PC-9 (cell line): ENCODE results near the gene GATA6. TPM values are rescaled to one million over a fixed set of nuclear protein-coding genes. Genes with fewer than 3 reads are reported as not detected.

Experiments used
- BruUV-seq: library from RNA; stranded (reverse); fragments of 400-500 nt; replicated peaks from 2 replicates; lab custom pipeline; 2021; lab: Mats Ljungman, UMichigan
- CTCF ChIA-PET: fragments of 300-600 bp; sonication (Branson Sonifier 250); formaldehyde crosslinking; loops from one replicate; lab custom pipeline; 2022; ENCODE audit warnings: antibody characterized with exemption; lab: Charles Lee
- POLR2A ChIA-PET: fragments of 300-600 bp; sonication (Branson Sonifier 250); formaldehyde crosslinking; loops from one replicate; lab custom pipeline; 2022; ENCODE audit warnings: antibody characterized with exemption; ENCODE audit not compliant: unreplicated experiment; lab: Charles Lee
- DNase-seq, 2 experiments: peaks; one replicate each; pipeline versions ENCODE4 v3.0.0 to v3.0.0-alpha.2; 2015 to 2022; ENCODE audit warnings: mixed read lengths in 1 of 2
- H2AFZ ChIP-seq: fragments of 200-600 bp; sonication (generic); 2 replicates; pipeline ENCODE4 v1.8.1; 2017; ENCODE audit warnings: antibody characterized with exemption
- H3F3A ChIP-seq: fragments of 200-600 bp; sonication (generic); 2 replicates; pipeline ENCODE4 v1.8.1; 2017; ENCODE audit warnings: antibody characterized with exemption, mild to moderate bottlenecking, low read depth; ENCODE audit not compliant: insufficient read depth
- H3K27ac ChIP-seq: fragments of 200-600 bp; sonication (generic); 2 replicates; pipeline ENCODE4 v1.6.1; 2016; ENCODE audit warnings: mixed run types
- H3K27me3 ChIP-seq: fragments of 200-600 bp; sonication (generic); 2 replicates; pipeline ENCODE4 v1.6.1; 2016; ENCODE audit warnings: low read depth, mixed run types; ENCODE audit not compliant: insufficient read depth
- H3K36me3 ChIP-seq: fragments of 200-600 bp; sonication (generic); 2 replicates; pipeline ENCODE4 v1.6.1; 2016; ENCODE audit warnings: low read depth, mixed run types
- H3K4me1 ChIP-seq: fragments of 200-600 bp; sonication (generic); replicated peaks from 2 replicates; pipeline ENCODE4 v1.6.1; 2016; ENCODE audit warnings: mixed run types; ENCODE audit not compliant: insufficient read depth
- H3K4me2 ChIP-seq: fragments of 200-600 bp; sonication (generic); 2 replicates; pipeline ENCODE4 v1.6.1; 2017; ENCODE audit warnings: mixed run types
- H3K4me3 ChIP-seq: fragments of 200-600 bp; sonication (generic); 2 replicates; pipeline ENCODE4 v1.6.1; 2016; ENCODE audit warnings: mixed run types
- H3K79me2 ChIP-seq: fragments of 200-600 bp; sonication (generic); 2 replicates; pipeline ENCODE4 v1.6.1; 2017; ENCODE audit warnings: low read depth, mixed run types
- H3K9me2 ChIP-seq: fragments of 200-600 bp; sonication (generic); 2 replicates; pipeline ENCODE4 v1.8.1; 2017; ENCODE audit warnings: mild to moderate bottlenecking; ENCODE audit not compliant: insufficient read depth
- H3K9me3 ChIP-seq: fragments of 200-600 bp; sonication (generic); 2 replicates; pipeline ENCODE4 v1.8.1; 2016; ENCODE audit warnings: low read depth; ENCODE audit not compliant: insufficient read depth
- H4K20me1 ChIP-seq: fragments of 200-600 bp; sonication (generic); 2 replicates; pipeline ENCODE4 v1.8.1; 2017; ENCODE audit not compliant: insufficient read depth
- EZH2 ChIP-seq: fragments of 200-600 bp; sonication (generic); IDR thresholded peaks from 2 replicates; pipeline ENCODE4 v1.8.0; 2017; ENCODE audit warnings: antibody characterized with exemption, low read depth
- intact Hi-C: fragments of 100-400 bp; cut with micrococcal nuclease; formaldehyde crosslinking; loops from one replicate; pipeline ENCODE4 v1.10.0; 2022; ENCODE audit not compliant: unreplicated experiment
- total RNA-seq: library from RNA; stranded (reverse); gene quantifications from 2 replicates; pipeline ENCODE4 v1.2.3, GENCODE V29; 2021
- TF ChIP-seq, protein P1 (sequence below): fragments of 200-600 bp; sonication (generic); conservative IDR thresholded peaks from 2 replicates; pipeline ENCODE4 v1.6.1; 2017; ENCODE audit warnings: mixed run types, antibody characterized with exemption, mild to moderate bottlenecking, moderate library complexity

The GATA6 gene
- total RNA-seq, 1 experiment from 2014 or later = 9.1 TPM

GRCh38 chr18:22191923-22192322 lies 22.5 kb downstream of the GATA6 start:
- no peak overlapping the region for H2AFZ ChIP-seq
- no TSS peak for BruUV-seq
- no peaks in the 10 kb centered on the region for H3F3A ChIP-seq
- H4K20me1 ChIP-seq = no peaks in the 10 kb centered on the region
- H3K79me2 ChIP-seq = no peaks in the 10 kb centered on the region
- no peak overlapping the region for H3K4me2 ChIP-seq
- no peak for DNase-seq
- H3K9me2 ChIP-seq = no peaks in the 10 kb centered on the region
- TF ChIP-seq EZH2 = no peak
- TF ChIP-seq, protein P1, sequence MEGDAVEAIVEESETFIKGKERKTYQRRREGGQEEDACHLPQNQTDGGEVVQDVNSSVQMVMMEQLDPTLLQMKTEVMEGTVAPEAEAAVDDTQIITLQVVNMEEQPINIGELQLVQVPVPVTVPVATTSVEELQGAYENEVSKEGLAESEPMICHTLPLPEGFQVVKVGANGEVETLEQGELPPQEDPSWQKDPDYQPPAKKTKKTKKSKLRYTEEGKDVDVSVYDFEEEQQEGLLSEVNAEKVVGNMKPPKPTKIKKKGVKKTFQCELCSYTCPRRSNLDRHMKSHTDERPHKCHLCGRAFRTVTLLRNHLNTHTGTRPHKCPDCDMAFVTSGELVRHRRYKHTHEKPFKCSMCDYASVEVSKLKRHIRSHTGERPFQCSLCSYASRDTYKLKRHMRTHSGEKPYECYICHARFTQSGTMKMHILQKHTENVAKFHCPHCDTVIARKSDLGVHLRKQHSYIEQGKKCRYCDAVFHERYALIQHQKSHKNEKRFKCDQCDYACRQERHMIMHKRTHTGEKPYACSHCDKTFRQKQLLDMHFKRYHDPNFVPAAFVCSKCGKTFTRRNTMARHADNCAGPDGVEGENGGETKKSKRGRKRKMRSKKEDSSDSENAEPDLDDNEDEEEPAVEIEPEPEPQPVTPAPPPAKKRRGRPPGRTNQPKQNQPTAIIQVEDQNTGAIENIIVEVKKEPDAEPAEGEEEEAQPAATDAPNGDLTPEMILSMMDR = no peak
- ChIA-PET CTCF (no interaction called here), POLR2A (no interaction called here)
- H3K4me1 ChIP-seq = no peaks in the 10 kb centered on the region
- intact Hi-C loops = no loop called here
- H3K9me3 ChIP-seq = no peaks in the 10 kb centered on the region
- H3K4me3 ChIP-seq = no peak overlapping the region
- H3K36me3 ChIP-seq = no peaks in the 10 kb centered on the region
- no peaks in the 10 kb centered on the region for H3K27me3 ChIP-seq
- no peak overlapping the region for H3K27ac ChIP-seq

GRCh38 chr18:22193466-22193865 lies 24.1 kb downstream of the GATA6 start:
- CTCF ChIA-PET = no interaction called here
- Histone ChIP-seq H2AFZ (no peak overlapping the region), H3K27ac (no peak overlapping the region), H3K27me3 (no peaks in the 10 kb centered on the region), H3F3A (no peaks in the 10 kb centered on the region), H3K4me2 (no peak overlapping the region), H3K9me2 (no peaks in the 10 kb centered on the region), H4K20me1 (no peaks in the 10 kb centered on the region), H3K4me3 (no peak overlapping the region), H3K9me3 (no peaks in the 10 kb centered on the region), H3K4me1 (no peaks in the 10 kb centered on the region), H3K79me2 (no peaks in the 10 kb centered on the region), H3K36me3 (no peaks in the 10 kb centered on the region)
- intact Hi-C loops = no loop called here
- DNase-seq = no peak
- BruUV-seq = no TSS peak
- POLR2A ChIA-PET = interaction anchor here (0.7 kb wide), 1 partner anchor 18 kb away, joined by 6 read pairs; no protein-coding TSS in a partner anchor
- TF ChIP-seq, protein P1 = no peak
- TF ChIP-seq EZH2 = no peak

DNA sequence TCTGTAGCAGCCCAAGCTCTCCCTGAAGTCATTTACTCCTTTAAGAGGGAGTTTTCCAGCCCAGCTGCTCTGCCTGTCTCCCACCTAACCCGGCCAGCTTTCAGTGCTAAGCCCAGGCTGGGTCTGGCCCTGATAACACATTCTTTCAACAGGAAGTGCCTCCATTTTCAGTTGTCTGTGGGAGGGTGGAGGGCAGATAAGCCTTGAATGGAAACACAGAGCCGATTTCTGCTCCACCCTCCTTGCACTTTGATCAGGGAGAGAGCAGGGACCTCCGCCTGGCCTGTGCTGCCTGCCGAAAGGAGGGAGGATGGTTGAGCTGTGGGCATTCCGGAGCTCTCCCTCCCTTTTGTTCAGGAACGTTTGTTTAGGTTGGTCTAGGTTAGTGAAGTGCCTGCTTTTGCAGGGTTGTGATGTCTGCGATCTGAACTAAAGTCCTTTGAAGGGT lies 24.8 kb downstream of the GATA6 start:
- H3K36me3 ChIP-seq = no peaks in the 10 kb centered on the region
- H3K4me1 ChIP-seq = no peaks in the 10 kb centered on the region
- H4K20me1 ChIP-seq = no peaks in the 10 kb centered on the region
- no peak overlapping the region for H2AFZ ChIP-seq
- no peak overlapping the region for H3K4me2 ChIP-seq
- POLR2A ChIA-PET = interaction anchor here (0.7 kb wide), 1 partner anchor 19 kb away, joined by 6 read pairs; no protein-coding TSS in a partner anchor
- H3F3A ChIP-seq = no peaks in the 10 kb centered on the region
- H3K4me3 ChIP-seq = no peak overlapping the region
- no peaks in the 10 kb centered on the region for H3K9me2 ChIP-seq
- no peaks in the 10 kb centered on the region for H3K9me3 ChIP-seq
- H3K27me3 ChIP-seq = no peaks in the 10 kb centered on the region
- no peak for DNase-seq
- TF ChIP-seq, protein P1 = no peak
- no peak for TF ChIP-seq EZH2
- intact Hi-C loops = no loop called here
- CTCF ChIA-PET = no interaction called here
- BruUV-seq = no TSS peak
- no peaks in the 10 kb centered on the region for H3K79me2 ChIP-seq
- no peak overlapping the region for H3K27ac ChIP-seq
